GM18867 (cell line): ENCODE data around the gene DNAJB11.

Experiments
- ATAC-seq: cut with Tn5 transposase; IDR thresholded peaks from one replicate; pipeline ENCODE4 v1.9.1; 2021; ENCODE audit warnings: mild to moderate bottlenecking, moderate library complexity; ENCODE audit not compliant: unreplicated experiment

DNAJB11 gene

GRCh38 chr3:186594591-186595113 is 24.1 kb downstream of the DNAJB11 start:
- no peak for ATAC-seq

DNA sequence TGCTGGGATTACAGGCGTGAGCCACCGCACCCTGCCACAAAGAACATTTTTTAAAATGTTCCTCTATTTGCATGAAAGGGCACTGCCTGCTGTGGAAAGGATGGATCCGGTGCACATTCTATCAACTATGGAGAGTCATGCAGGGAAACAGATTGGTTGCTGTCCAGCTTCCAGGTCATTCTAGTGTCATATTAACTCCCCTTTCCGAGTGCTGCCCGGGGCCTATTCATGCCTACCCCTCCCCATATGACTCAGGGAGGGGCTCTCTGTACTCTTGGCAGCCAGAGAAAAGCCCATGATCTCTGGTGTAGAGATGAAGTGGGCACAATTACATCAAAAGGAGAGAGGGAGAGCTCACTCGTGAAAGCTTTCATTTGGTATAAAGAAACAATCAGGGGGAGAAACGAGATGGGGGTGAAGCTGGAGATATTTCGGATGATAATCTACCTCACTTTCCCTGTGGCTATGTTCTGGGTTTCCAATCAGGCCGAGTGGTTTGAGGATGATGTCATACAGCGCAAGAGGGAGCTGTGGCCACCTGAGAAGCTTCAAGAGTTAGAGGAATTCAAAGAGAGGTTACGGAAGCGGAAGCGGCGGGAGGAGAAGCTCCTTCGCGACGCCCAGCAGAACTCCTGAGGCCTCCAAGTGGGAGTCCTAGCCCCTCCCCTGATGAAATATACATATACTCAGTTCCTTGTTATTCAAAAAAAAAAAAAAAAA is 26.2 kb downstream of the DNAJB11 start:
- ATAC-seq, result no peak

DNA sequence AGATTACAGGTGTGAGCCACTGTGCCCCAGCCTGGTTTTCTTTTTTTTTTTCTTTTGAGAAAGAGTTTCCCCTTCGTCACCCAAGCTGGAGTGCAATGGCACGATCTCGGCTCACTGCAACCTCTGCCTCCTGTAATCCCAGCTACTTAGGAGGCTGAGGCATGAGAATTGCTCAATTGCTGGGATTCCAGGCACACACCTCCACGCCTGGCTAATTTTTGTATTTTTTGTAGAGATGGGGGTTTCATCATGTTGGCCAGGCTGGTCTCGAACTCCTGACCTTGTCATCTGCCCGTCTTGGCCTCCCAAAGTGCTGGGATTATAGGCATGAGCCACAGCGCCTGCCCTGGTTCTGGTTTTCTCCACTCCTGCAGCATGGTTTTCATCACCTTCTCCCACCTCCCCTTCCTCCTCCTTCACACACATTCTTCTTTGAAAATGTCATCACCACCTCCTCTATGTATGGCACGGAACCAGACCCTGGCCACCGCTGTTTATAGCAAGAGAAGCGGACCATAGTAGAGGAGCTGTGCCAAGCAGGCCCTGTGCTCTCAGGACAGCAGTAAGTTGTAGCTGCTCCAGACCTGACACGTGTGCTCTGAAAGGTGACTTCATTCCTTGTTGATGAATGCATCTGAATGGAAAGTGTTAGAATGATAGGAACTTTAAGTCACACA is 27.7 kb downstream of the DNAJB11 start:
- ATAC-seq, result no peak

DNA sequence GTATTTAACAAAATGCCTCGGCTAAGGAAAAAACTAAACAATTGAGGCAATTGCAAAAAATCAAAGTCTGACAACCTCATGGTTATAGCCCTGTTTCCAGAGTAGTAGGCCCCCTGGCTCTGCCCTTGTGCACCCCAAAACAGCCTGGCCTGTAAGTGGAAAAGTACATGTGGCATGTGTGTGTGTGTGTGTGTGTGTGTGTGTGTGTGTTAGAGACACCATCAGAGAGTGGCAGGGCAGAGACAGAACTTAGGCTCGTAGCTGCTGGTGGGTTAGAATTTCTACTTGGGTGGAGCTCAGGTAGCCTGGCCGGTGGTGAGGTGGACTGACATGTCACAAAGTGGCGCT is 28.2 kb downstream of the DNAJB11 start:
- no peak for ATAC-seq

DNA sequence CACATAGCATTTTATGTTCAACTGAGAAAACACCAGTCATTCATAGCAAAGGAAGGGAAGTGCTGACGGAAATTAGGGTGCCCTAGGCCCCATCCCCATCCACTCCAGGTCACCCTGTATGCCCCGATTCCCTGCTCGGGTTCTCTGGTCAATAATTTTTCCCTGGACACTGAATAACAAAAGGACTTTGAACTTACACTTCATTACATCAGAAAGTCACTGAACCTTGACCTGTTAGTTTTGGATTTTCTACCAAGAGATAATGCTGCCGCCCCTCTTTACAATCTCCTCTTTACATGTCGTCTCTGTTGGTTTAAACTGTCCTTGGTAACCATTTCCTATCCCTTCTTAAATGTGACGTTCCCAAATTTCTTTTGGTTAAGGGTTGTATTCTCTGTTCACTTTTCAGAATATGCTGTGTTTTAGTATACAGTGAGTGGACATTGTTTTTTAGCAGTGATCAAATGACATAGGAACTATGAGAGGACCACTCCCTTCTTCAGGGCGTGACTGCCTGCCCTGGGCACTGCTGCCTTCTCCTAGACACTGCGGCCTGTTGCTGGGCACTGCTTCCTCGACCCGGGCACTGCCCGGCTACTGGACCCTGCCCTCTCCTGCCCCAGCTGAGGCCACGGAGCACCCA is 28.7 kb downstream of the DNAJB11 start:
- no peak for ATAC-seq

GRCh38 chr3:186599785-186600166 is 29.3 kb downstream of the DNAJB11 start:
- no peak for ATAC-seq

DNA sequence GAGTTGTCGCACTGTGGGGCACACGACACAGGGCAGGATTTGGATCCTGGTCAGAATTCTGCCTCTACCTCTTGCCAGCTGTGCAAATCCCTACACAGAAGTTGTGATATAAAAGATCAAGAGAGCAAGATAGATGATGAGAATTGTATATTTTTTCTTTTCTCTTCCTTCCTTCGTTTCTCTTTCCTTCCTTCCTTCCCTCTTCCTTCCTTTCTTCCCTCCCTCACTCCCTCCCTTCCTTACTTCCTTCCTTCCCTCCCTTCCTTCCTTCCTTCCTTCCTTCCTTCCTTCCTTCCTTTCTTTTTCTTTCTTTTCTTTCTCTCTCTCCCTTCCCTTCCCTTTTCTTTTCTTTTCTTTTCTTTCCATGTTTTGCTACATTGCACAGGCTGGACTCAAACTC is 30.4 kb downstream of the DNAJB11 start:
- no peak for ATAC-seq

GRCh38 chr3:186603159-186603558 is 32.6 kb downstream of the DNAJB11 start:
- ATAC-seq, result no peak

- no peak for ATAC-seq
Measured at GRCh38 chr3:186605078-186605477, 34.6 kb downstream of the DNAJB11 start.

- ATAC-seq, result no peak
Measured at GRCh38 chr3:186605561-186606545, 35.3 kb downstream of the DNAJB11 start.

- no peak for ATAC-seq
Measured at GRCh38 chr3:186608624-186609215, 38.2 kb downstream of the DNAJB11 start.

DNA sequence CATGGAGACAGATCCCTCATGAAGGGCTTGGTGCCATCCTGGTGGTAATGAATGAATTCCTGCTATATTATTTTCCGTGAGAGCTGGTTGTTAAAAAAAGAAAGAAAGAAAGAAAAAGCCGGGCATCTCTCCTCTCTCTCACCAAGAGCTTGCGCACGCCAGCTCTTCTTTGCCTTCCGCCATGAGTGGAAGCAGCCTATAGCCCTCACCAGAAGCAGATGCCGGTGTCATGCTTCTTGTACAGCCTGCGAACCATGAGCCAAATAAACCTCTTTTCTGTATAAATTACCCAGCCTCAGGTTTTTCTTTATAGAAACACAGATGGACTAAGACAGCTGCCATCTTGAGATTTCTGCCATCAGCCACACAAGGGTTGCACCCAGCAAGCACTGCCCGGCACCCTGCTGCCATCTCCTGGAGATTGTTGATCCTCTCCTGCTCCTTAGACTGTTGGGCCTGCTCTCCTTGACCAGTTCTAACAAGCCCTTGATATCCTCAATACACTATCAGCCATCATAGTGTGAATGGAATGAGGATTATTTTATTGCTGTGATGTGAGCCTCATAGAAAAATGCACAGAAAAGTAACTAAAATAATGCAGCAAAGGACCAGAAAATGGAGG is 38.8 kb downstream of the DNAJB11 start:
- no peak for ATAC-seq

- ATAC-seq, result no peak
Measured at GRCh38 chr3:186612065-186612464, 41.5 kb downstream of the DNAJB11 start.

DNA sequence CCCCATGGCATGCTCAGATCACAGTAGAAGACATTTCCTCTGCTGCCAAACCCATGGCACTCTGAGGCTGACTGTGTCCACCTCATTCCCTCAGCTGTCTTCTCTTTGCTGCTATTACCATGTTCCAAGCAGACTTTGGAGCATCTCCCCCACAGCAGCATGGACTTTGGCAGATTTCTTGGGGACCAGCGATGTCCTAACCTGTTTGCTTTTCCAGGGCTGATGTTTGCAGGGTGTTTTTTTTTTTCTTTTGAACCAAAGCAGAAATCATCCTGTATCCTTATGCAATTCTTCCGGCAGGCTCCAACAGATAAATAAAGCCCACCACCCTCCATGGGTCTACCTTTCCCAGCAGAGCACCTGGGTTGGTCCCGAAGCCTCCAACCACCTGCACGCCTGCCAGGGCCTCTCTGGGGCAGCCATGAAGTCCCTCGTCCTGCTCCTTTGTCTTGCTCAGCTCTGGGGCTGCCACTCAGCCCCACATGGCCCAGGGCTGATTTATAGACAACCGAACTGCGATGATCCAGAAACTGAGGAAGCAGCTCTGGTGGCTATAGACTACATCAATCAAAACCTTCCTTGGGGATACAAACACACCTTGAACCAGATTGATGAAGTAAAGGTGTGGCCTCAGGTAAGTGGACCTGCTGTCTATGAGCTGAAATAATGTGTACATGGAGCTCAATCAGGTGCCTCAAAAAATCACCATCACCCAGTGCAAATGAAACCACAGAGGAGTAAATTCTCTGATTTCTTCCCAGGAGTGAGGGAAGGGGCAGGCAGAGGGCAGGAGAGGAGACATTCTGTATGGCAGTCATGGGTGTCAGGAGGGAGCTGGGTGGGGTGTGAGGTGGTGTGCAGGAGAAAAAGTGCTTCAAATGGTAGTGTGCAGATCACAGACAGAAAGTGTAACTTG is 42.5 kb downstream of the DNAJB11 start, which contains the start of gene AHSG:
Gene AHSG (plus strand): TSS at position 340 of the 916 bp plus-strand sequence. CDS start 82 bp downstream, at position 422.
- no peak for ATAC-seq

- no peak for ATAC-seq
Measured at GRCh38 chr3:186613637-186614265, 43.2 kb downstream of the DNAJB11 start.

DNA sequence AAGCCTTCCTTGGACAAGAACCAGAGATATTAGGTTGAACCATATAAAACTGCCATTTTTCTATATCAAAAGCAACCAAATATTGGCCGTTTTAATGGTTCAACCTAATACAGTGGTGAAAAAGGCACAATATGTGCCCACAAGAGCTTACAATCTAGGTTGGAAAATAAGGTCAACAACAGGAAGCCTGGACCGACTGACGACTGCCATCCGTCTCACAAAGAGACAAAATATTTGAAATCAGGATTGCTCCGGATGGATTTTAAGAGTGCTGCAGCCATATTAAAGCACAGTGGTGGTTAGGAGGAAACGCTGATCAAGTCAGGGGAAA is 43.7 kb downstream of the DNAJB11 start:
- no peak for ATAC-seq

DNA sequence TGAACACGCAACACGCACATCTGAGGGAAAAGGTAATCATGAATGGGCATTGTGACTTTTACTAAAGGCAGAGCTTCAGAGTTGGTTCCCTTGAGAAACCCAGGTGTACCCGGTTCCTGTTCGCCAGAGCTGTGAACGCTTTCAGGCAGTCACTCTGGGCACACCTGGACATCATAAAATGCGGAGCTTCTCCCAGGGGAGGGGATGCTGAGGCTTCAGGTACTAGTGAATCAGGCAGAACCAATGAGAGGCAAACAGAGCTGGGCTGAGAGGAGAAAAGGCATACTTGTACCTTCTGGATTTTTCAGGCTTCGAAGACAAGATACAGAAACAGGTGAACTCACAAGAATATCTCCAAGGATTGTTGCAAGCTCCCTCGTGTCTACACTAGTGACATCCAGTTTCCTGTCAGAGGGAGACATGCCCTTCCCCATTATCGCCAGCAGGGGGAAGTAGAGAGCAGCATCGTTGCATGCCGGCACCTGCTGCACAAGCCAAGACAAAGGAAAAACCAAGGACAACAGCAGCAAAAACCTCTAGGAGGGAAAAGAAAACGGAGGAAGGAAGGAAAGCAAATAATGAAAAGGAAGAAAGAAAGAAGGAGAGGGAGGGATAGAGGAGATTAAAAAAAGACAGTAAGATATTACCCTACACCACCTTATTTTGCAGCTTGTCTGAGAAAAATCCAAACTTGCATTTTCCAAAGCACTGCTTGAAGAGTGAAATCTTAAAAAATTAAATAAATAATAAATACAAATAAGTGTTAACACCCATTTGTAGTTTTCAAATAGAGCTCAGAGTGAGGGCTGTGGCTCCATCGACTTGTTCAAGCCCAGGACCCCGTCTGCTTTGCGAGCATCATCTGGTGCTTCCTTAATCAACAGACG is 44.3 kb downstream of the DNAJB11 start:
- peak; percentile 63 for ATAC-seq

GRCh38 chr3:186616299-186616617 is 45.7 kb downstream of the DNAJB11 start:
- no peak for ATAC-seq
